ENCODE measurements around the gene CCDC116.
"Not testable (repeated sequence)": the region's sequence is repeated elsewhere in the genome, so short reads cannot be mapped to it uniquely, and the experiment has no call there.

The CCDC116 gene

GRCh38 chr22:21591695-21592094 lies 40.9 kb upstream of the CCDC116 start:
- no peaks in the 10 kb centered on the region for H3K27me3 ChIP-seq (ENCODE audit: low read depth, low read length)
- no peak overlapping the region for H3K9ac ChIP-seq (ENCODE audit: low read length)
- H3K4me2 ChIP-seq (ENCODE audit: low read length): no peak overlapping the region
- no peak overlapping the region for H2AFZ ChIP-seq (ENCODE audit: low read depth, low read length)
- H3K27ac ChIP-seq (ENCODE audit: low read length): no peak overlapping the region
- no peak for TF ChIP-seq CTCF (IDR thresholded peaks at IDR 0.05; ENCODE audit: low read depth, low read length)
- no peak for TF ChIP-seq EZH2phosphoT487 (IDR thresholded peaks at IDR 0.05; ENCODE audit: low read depth)
- no peaks in the 10 kb centered on the region for H3K9me3 ChIP-seq (ENCODE audit: insufficient read depth, low read length)
- no peak overlapping the region for H3K4me3 ChIP-seq (ENCODE audit: low read length)
- peaks cover 91% of the 10 kb centered on the region for H3K79me2 ChIP-seq (ENCODE audit: low read length)
- peaks cover 45% of the 10 kb centered on the region for H3K4me1 ChIP-seq (ENCODE audit: low read length)
- peaks cover 63% of the 10 kb centered on the region for H3K36me3 ChIP-seq (replicated peaks; ENCODE audit: low read depth, low read length)
- peaks cover 86% of the 10 kb centered on the region for H4K20me1 ChIP-seq (ENCODE audit: insufficient read depth, low read length)

DNA sequence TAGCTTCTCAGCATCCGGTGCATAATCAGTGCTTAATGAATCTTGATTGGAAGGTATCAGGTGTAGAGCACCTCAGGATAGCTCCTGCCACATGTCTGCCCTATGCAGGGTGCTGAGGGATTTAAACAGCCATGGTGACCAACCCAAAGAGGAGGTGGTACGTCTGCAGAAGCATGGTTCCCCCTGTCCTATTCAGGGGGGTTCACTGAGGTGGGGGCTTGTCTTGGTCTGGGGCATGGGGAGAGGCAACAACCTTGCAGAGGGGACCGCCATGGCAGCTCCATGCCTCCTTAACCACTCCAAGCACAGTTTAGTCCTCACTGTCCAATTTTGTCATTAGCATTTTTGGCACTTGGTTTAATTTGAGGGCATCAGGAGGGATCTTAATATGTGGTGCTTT lies 40.1 kb upstream of the CCDC116 start:
- Histone ChIP-seq H3K79me2 (ENCODE audit: low read length) (peaks cover 91% of the 10 kb centered on the region), H3K9ac (ENCODE audit: low read length) (no peak overlapping the region), H4K20me1 (ENCODE audit: insufficient read depth, low read length) (peaks cover 86% of the 10 kb centered on the region), H2AFZ (ENCODE audit: low read depth, low read length) (no peak overlapping the region), H3K27ac (ENCODE audit: low read length) (no peak overlapping the region), H3K4me2 (ENCODE audit: low read length) (no peak overlapping the region), H3K36me3 (replicated peaks; ENCODE audit: low read depth, low read length) (peaks cover 66% of the 10 kb centered on the region), H3K4me3 (ENCODE audit: low read length) (no peak overlapping the region), H3K4me1 (ENCODE audit: low read length) (peaks cover 38% of the 10 kb centered on the region), H3K9me3 (ENCODE audit: insufficient read depth, low read length) (no peaks in the 10 kb centered on the region), H3K27me3 (ENCODE audit: low read depth, low read length) (no peaks in the 10 kb centered on the region)
- TF ChIP-seq EZH2phosphoT487 (IDR thresholded peaks at IDR 0.05; ENCODE audit: low read depth): no peak
- TF ChIP-seq CTCF (IDR thresholded peaks at IDR 0.05; ENCODE audit: low read depth, low read length): no peak

DNA sequence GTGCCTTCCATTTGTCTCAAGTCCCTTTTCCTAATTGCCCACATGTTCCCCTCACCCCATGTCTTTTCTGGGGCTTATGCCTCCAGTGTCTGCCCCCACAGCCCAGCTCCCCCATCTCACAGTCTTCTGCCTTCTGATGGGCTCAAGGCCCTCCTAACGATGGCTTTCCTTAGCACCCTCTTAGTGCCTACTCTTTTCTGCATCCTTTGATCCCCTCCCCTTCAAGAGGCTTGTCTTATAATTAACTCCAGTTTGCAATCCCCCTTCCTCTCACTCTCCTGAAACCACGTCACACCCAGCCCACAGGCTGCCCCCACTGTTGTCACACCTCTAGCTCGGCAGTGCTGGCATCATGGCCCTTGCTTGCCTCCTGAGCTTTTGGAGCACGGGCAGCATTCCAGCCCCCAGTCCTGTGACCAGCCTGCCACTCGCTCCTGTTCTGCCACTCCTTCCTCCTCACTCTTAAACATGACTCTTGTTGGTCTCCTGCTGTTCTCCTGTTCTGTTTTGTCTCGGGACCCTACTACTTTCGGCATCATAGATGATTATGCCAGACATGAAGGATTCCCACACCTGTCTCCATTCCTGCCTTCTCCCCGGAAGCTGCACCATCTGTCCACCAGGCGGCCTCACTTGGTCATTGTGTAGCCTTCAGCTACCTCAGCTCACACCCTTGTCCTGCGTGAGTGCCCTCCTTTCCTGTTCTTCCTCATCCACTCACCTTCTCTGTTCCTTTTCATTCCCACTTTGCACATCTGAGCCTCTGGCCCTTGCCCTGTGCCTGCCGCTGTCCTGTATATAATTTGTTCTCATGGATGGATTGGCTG lies 38.9 kb upstream of the CCDC116 start:
- Histone ChIP-seq H3K4me3 (ENCODE audit: low read length) (no peak overlapping the region), H3K9me3 (ENCODE audit: insufficient read depth, low read length) (no peaks in the 10 kb centered on the region), H3K4me2 (ENCODE audit: low read length) (no peak overlapping the region), H3K4me1 (ENCODE audit: low read length) (peaks cover 30% of the 10 kb centered on the region), H3K9ac (ENCODE audit: low read length) (no peak overlapping the region), H3K36me3 (replicated peaks; ENCODE audit: low read depth, low read length) (peaks cover 69% of the 10 kb centered on the region), H4K20me1 (ENCODE audit: insufficient read depth, low read length) (peaks cover 87% of the 10 kb centered on the region), H3K79me2 (ENCODE audit: low read length) (peaks cover 100% of the 10 kb centered on the region), H2AFZ (ENCODE audit: low read depth, low read length) (no peak overlapping the region), H3K27ac (ENCODE audit: low read length) (no peak overlapping the region), H3K27me3 (ENCODE audit: low read depth, low read length) (no peaks in the 10 kb centered on the region)
- TF ChIP-seq EZH2phosphoT487 (IDR thresholded peaks at IDR 0.05; ENCODE audit: low read depth) (no peak), CTCF (IDR thresholded peaks at IDR 0.05; ENCODE audit: low read depth, low read length) (peak; percentile 27; the same call in 1 of the 2 replicates)

DNA sequence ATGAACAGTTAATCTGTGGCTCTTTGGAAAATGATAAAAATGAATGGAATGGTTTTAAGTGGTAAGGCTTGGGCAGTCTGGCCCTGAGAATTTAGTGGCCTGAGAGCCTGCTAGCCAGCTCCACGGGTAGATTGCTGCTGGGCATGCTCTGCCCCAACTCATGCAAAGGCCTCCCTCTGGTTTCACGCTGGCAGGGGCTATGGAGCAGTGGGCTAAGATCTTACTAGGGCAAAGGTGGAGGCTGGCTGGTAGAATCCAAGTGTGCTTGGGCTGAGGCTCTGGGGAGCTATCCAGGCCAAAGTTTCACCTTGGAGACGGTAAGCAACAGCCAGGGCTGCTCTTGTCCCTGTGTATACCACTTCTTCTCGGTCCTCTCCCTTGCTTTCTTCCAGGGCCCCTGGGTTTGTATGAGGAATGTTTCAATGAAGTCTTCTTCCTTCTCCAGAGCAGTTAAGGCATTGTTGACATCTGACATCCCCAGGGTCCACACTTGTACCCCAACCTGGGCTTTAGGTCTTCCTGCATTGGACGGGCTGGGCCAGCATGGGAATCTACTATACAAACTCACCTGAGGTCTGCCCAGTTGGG lies 37.6 kb upstream of the CCDC116 start:
- Histone ChIP-seq H2AFZ (ENCODE audit: low read depth, low read length) (no peak overlapping the region), H3K4me1 (ENCODE audit: low read length) (peaks cover 17% of the 10 kb centered on the region), H4K20me1 (ENCODE audit: insufficient read depth, low read length) (peaks cover 90% of the 10 kb centered on the region), H3K27ac (ENCODE audit: low read length) (no peak overlapping the region), H3K4me3 (ENCODE audit: low read length) (no peak overlapping the region), H3K9me3 (ENCODE audit: insufficient read depth, low read length) (no peaks in the 10 kb centered on the region), H3K36me3 (replicated peaks; ENCODE audit: low read depth, low read length) (peaks cover 68% of the 10 kb centered on the region), H3K9ac (ENCODE audit: low read length) (no peak overlapping the region), H3K27me3 (ENCODE audit: low read depth, low read length) (no peaks in the 10 kb centered on the region), H3K79me2 (ENCODE audit: low read length) (peaks cover 100% of the 10 kb centered on the region), H3K4me2 (ENCODE audit: low read length) (no peak overlapping the region)
- TF ChIP-seq CTCF (IDR thresholded peaks at IDR 0.05; ENCODE audit: low read depth, low read length) (no peak), EZH2phosphoT487 (IDR thresholded peaks at IDR 0.05; ENCODE audit: low read depth) (no peak)

DNA sequence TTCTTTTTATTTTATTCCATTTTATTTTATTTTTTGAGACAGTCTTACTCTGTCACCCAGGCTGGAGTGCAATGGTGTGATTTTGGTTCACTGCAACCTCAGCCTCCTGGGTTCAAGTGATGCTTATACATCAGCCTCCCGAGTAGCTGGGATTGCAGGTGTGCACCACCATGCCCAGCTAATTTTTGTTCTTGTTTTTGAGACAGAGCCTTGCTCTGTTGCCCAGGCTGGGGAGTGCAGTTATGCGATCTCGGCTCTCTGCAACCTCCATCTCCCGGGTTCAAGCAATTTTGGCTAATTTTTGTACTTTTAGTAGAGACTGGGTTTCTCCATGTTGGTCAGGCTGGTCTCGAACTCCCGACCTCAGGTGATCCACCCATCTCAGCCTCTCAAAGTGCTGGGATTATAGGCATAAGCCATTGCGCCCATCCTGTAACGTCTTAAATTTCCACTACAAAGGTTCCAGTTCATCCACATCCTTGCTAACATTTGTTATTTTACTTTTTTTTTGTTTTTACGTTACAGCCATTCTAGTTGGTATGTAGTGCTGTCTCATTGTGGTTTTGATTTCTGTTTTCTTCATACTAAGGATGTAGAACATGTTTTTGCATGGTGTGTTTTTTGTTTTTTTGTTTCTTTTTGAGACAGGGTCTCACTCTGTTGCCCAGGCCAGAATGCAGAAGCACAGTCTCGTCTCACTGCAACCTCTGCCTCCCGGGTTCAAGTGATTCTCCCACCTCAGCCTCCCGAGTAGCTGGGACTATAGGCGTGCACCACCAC lies 36.0 kb upstream of the CCDC116 start:
- H2AFZ ChIP-seq (ENCODE audit: low read depth, low read length); H3K9me3 ChIP-seq (ENCODE audit: insufficient read depth, low read length); H3K27ac ChIP-seq (ENCODE audit: low read length); H3K4me2 ChIP-seq (ENCODE audit: low read length); H3K27me3 ChIP-seq (ENCODE audit: low read depth, low read length); H3K9ac ChIP-seq (ENCODE audit: low read length); H3K4me3 ChIP-seq (ENCODE audit: low read length); H3K4me1 ChIP-seq (ENCODE audit: low read length): not testable (repeated sequence)
- Histone ChIP-seq H3K79me2 (ENCODE audit: low read length) (peaks cover 100% of the 10 kb centered on the region), H3K36me3 (replicated peaks; ENCODE audit: low read depth, low read length) (peaks cover 59% of the 10 kb centered on the region), H4K20me1 (ENCODE audit: insufficient read depth, low read length) (peaks cover 89% of the 10 kb centered on the region)
